Liver (tissue), 9 donors: ENCODE measurements around the gene FILIP1. TPM values are rescaled to one million over a fixed set of nuclear protein-coding genes. Genes with fewer than 3 reads are reported as not detected.
"Not testable (repeated sequence)": the region's sequence is repeated elsewhere in the genome, so short reads cannot be mapped to it uniquely, and the experiment has no call there.

ENCODE experiments used
- DNase-seq: peaks from one replicate; pipeline ENCODE4 v3.0.0-alpha.2; 2017; ENCODE audit warnings: low spot score
- H3K27ac ChIP-seq, 2 donors: one replicate each; pipeline ENCODE4 v1.7.0; 2013; ENCODE audit warnings: inconsistent platforms in 2 of 2, low read length in 2 of 2, control low read depth in 1 of 2, low read depth in 1 of 2, mild to moderate bottlenecking in 1 of 2
- H3K27me3 ChIP-seq, 4 donors: one replicate each; pipeline versions ENCODE4 v1.6.1 to v1.7.0; 2013; ENCODE audit warnings: low read length in 3 of 4, inconsistent platforms in 1 of 4, mild to moderate bottlenecking in 1 of 4, moderate library complexity in 1 of 4; ENCODE audit not compliant: control insufficient read depth in 4 of 4, insufficient read depth in 4 of 4
- H3K36me3 ChIP-seq, 4 donors: one replicate each; pipeline versions ENCODE4 v1.6.1 to v1.7.0; 2013; ENCODE audit warnings: low read length in 3 of 4, mild to moderate bottlenecking in 3 of 4, low read depth in 1 of 4, moderate library complexity in 1 of 4; ENCODE audit not compliant: control insufficient read depth in 4 of 4, insufficient read depth in 3 of 4
- H3K4me1 ChIP-seq, 4 donors: one replicate each; pipeline versions ENCODE4 v1.6.1 to v1.7.0; 2013; ENCODE audit warnings: low read length in 3 of 4, mild to moderate bottlenecking in 3 of 4, moderate library complexity in 1 of 4; ENCODE audit not compliant: control insufficient read depth in 4 of 4, insufficient read depth in 4 of 4
- H3K4me3 ChIP-seq, 3 donors: one replicate each; pipeline versions ENCODE4 v1.6.1 to v1.7.0; 2013; ENCODE audit warnings: low read length in 3 of 3, control low read depth in 1 of 3, low read depth in 1 of 3, mild to moderate bottlenecking in 1 of 3
- H3K9ac ChIP-seq, 2 donors: one replicate each; pipeline ENCODE4 v1.7.0; 2013; ENCODE audit warnings: low read length in 2 of 2, mild to moderate bottlenecking in 2 of 2, moderate library complexity in 2 of 2, control low read depth in 1 of 2, low read depth in 1 of 2
- H3K9me3 ChIP-seq, 4 donors: one replicate each; pipeline versions ENCODE4 v1.6.1 to v1.7.0; 2013; ENCODE audit warnings: low read length in 3 of 4; ENCODE audit not compliant: control insufficient read depth in 4 of 4
- EGR1 ChIP-seq, 2 donors: IDR thresholded peaks; 2 replicates each; pipeline ENCODE4 v1.6.1; 2016 to 2018; ENCODE audit warnings: antibody characterized with exemption in 2 of 2, low read depth in 2 of 2
- FOXA1 ChIP-seq: IDR thresholded peaks from 2 replicates; pipeline ENCODE4 v1.6.1; 2016; ENCODE audit warnings: antibody characterized with exemption
- HNF4G ChIP-seq: IDR thresholded peaks from 2 replicates; pipeline ENCODE4 v1.6.1; 2016; ENCODE audit warnings: antibody characterized with exemption
- RAD21 ChIP-seq, 2 donors: IDR thresholded peaks; 2 replicates each; pipeline ENCODE4 v1.6.1; 2016; ENCODE audit warnings: antibody characterized with exemption in 2 of 2, mild to moderate bottlenecking in 2 of 2
- REST ChIP-seq: IDR thresholded peaks from 2 replicates; pipeline ENCODE4 v1.6.1; 2016; ENCODE audit warnings: antibody characterized with exemption, mild to moderate bottlenecking
- SP1 ChIP-seq: IDR thresholded peaks from 2 replicates; pipeline ENCODE4 v1.6.1; 2018; ENCODE audit warnings: antibody characterized with exemption, mild to moderate bottlenecking
- WGBS: extraction: QIAGEN DNeasy Blood & Tissue Kit; methylation state at CpG from one replicate; pipeline ENCODE4 v1.1.7; 2013; 5-methylcytosine and 5-hydroxymethylcytosine counted together
- polyA plus RNA-seq, 2 donors: library from polyadenylated mRNA; stranded (reverse) in 1 of 2; unstranded in 1 of 2; fragments of 200-250 nt in 1 of 2; fragments of >200 nt in 1 of 2; fragmentation: Nextera tagmentation in 1 of 2; extraction: Ambion mirVana in 1 of 2; gene quantifications; one replicate each; pipeline versions ENCODE4 v1.2.1 to v1.2.3, GENCODE V29; 2013 to 2015
- total RNA-seq, 2 donors: library from RNA; depleted of rRNA; stranded (reverse); fragments of >200 nt; gene quantifications; one replicate each; pipeline ENCODE4 v1.2.3, GENCODE V29; 2014
- TF ChIP-seq, protein P1 (sequence below): IDR thresholded peaks from 2 replicates; pipeline ENCODE4 v1.6.1; 2016; ENCODE audit warnings: antibody characterized with exemption
- donor health status: healthy.
- donor health status: healthy.
- donor health status: healthy.
- donor health status: healthy.
- donor health status: healthy.

FILIP1 gene
- total and polyA plus RNA-seq, 4 donors: 0.70 to 2.8 (median 1.1) TPM

- H3K4me3 ChIP-seq, H3K36me3 ChIP-seq, H3K4me1 ChIP-seq, H3K27ac ChIP-seq, H3K27me3 ChIP-seq, H3K9me3 ChIP-seq, DNase-seq, H3K9ac ChIP-seq: not testable (repeated sequence)
- 96% methylated on average over 29 of the region's 33 CpGs for WGBS
Measured at GRCh38 chr6:75441479-75441878, 52.1 kb downstream of the FILIP1 start.

DNA sequence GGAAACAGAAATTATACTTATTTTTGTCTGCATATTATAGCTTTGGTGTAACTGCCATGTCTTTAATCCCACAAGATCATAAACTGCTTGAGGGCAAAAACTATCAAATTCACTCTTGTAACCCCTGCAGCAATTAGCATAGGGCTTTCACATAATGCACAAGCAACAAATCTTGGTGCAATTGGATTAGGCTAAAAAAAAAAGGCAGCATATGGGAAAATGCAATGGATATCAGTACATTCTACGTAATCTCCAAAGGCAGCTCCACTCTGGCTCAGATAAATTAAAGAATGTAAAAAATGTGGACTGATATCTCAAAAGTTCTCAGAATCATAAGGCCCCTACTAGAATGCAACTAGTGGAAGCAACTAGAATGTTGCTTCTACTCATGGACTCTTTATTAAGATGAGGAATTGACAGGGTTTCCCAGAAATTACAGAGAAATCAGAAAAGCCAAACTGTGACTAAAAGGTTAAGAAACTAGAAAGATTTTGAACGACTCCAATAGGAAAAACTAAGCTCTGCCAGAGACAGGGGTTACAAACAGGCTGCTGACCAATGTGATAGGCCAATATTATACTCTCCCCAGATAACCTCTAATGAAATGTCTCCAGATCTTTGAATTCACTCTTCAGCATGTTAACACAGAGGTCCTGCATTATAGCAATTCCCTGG lies 55.0 kb downstream of the FILIP1 start:
- Histone ChIP-seq H3K4me1 (no peaks in the 10 kb centered on the region), H3K36me3 (no peaks in the 10 kb centered on the region), H3K4me3 (no peak overlapping the region), H3K27me3 (no peaks in the 10 kb centered on the region), H3K9ac (no peak overlapping the region), H3K9me3 (no peaks in the 10 kb centered on the region), H3K27ac (no peak overlapping the region)
- 62% methylated on average over 2 of the region's 2 CpGs for WGBS
- TF ChIP-seq SP1 (no peak), REST (no peak), HNF4G (no peak), EGR1 (IDR thresholded peaks at IDR 0.05; ENCODE audit: low read depth in 2 of 2) (no peak)
- TF ChIP-seq, protein P1, sequence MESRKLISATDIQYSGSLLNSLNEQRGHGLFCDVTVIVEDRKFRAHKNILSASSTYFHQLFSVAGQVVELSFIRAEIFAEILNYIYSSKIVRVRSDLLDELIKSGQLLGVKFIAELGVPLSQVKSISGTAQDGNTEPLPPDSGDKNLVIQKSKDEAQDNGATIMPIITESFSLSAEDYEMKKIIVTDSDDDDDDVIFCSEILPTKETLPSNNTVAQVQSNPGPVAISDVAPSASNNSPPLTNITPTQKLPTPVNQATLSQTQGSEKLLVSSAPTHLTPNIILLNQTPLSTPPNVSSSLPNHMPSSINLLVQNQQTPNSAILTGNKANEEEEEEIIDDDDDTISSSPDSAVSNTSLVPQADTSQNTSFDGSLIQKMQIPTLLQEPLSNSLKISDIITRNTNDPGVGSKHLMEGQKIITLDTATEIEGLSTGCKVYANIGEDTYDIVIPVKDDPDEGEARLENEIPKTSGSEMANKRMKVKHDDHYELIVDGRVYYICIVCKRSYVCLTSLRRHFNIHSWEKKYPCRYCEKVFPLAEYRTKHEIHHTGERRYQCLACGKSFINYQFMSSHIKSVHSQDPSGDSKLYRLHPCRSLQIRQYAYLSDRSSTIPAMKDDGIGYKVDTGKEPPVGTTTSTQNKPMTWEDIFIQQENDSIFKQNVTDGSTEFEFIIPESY: no peak
- no peak for DNase-seq

DNA sequence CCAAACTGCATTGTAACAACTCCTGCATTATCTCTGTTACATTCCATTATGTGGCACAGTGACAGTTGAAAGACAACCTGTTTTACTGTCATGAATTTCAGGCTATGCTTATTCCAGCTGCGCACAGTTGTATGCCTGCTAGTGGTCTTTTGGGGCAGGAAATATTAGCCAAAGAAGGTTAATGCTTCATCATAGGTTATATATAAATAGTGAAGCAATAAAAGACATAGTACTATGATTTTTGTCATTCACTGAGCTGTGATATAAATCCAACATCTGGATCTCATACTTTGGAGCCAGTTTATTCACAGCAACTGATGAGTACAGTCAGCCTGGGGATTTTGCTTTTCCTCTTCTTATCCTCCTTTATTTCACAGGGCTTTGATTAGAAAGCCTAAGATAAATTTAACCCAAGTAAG lies 55.6 kb downstream of the FILIP1 start:
- TF ChIP-seq FOXA1 (no peak), RAD21 (IDR thresholded peaks at IDR 0.05) (no peak), HNF4G (no peak)

More for the DNA sequence above, 55.6 kb downstream of the FILIP1 start:
- Histone ChIP-seq H3K4me3 (no peak overlapping the region), H3K36me3 (no peaks in the 10 kb centered on the region), H3K27me3 (no peaks in the 10 kb centered on the region), H3K4me1 (no peaks in the 10 kb centered on the region), H3K27ac (no peak overlapping the region), H3K9me3 (no peaks in the 10 kb centered on the region), H3K9ac (no peak overlapping the region)
- WGBS: 94% methylated on average over 1 of the region's 1 CpG
- no peak for DNase-seq
